Measurements from ENCODE around the gene GFI1.

The GFI1 gene

GRCh38 chr1:92487078-92487605 is 417 bp upstream of the GFI1 start:
- no peak for DNase-seq

- DNase-seq, result peak; percentile 32
Observed at GRCh38 chr1:92485381-92486250, 1.1 kb downstream of the GFI1 start.

GRCh38 chr1:92484472-92485380 is 2.0 kb downstream of the GFI1 start:
- peak; percentile 33 for DNase-seq

GRCh38 chr1:92483610-92484471 is 2.9 kb downstream of the GFI1 start:
- DNase-seq, result peak; percentile 24

- DNase-seq, result peak; percentile 42
Observed at GRCh38 chr1:92482665-92483609, 3.8 kb downstream of the GFI1 start.

GRCh38 chr1:92481971-92482664 is 4.6 kb downstream of the GFI1 start:
- DNase-seq, result no peak

GRCh38 chr1:92481599-92481925 is 5.2 kb downstream of the GFI1 start:
- DNase-seq, result no peak

- DNase-seq, result no peak
Observed at GRCh38 chr1:92480813-92481598, 5.7 kb downstream of the GFI1 start.

- DNase-seq, result no peak
Observed at GRCh38 chr1:92480200-92480812, 6.4 kb downstream of the GFI1 start.

- no peak for DNase-seq
Observed at GRCh38 chr1:92479587-92479986, 7.1 kb downstream of the GFI1 start.

GRCh38 chr1:92478393-92478792 is 8.3 kb downstream of the GFI1 start:
- DNase-seq, result no peak

- DNase-seq, result no peak
Observed at GRCh38 chr1:92476071-92476631, 10.6 kb downstream of the GFI1 start.

- DNase-seq, result no peak
Observed at GRCh38 chr1:92475029-92475428, 11.7 kb downstream of the GFI1 start.

- no peak for DNase-seq
Observed at GRCh38 chr1:92473781-92474495, 12.8 kb downstream of the GFI1 start.

- no peak for DNase-seq
Observed at GRCh38 chr1:92470216-92470615, 16.5 kb downstream of the GFI1 start.

GRCh38 chr1:92466683-92467352 is 19.9 kb downstream of the GFI1 start:
- DNase-seq, result no peak

GRCh38 chr1:92465256-92465647 is 21.5 kb downstream of the GFI1 start:
- no peak for DNase-seq

All from right hindlimb (tissue), 1 donor.